Tibial artery (tissue), 4 donors: Measurements from ENCODE around the gene INPP4B.

Experiments used
- DNase-seq, 2 donors: peaks; one replicate each; pipeline ENCODE4 v3.0.0-alpha.2; 2019
- H3K27ac ChIP-seq, 2 donors: fragments of 200-600 bp; sonication (generic) in 1 of 2; 1 replicate in 1 of 2; 2 replicates in 1 of 2; pipeline ENCODE4 v1.5.1; 2018 to 2019; ENCODE audit warnings: mild to moderate bottlenecking in 1 of 2
- H3K27me3 ChIP-seq, 2 donors: fragments of 200-600 bp; sonication (generic) in 1 of 2; one replicate each; pipeline versions ENCODE4 v1.5.1 to v1.6.0; 2016 to 2019
- H3K36me3 ChIP-seq, 3 donors: fragments of 200-600 bp; sonication (generic) in 2 of 3; one replicate each; pipeline ENCODE4 v1.5.1; 2016 to 2019; ENCODE audit warnings: mild to moderate bottlenecking in 2 of 3
- H3K4me1 ChIP-seq, 4 donors: fragments of 200-600 bp; sonication (generic) in 2 of 4; 1 replicate in 3 of 4; 2 replicates in 1 of 4; pipeline ENCODE4 v1.5.1; 2016 to 2019
- H3K4me3 ChIP-seq, 2 donors: fragments of 200-600 bp; sonication (generic) in 1 of 2; 1 replicate in 1 of 2; 2 replicates in 1 of 2; pipeline ENCODE4 v1.5.1; 2018 to 2019; ENCODE audit warnings: mild to moderate bottlenecking in 2 of 2
- H3K9me3 ChIP-seq, 3 donors: fragments of 200-600 bp; sonication (generic) in 1 of 3; one replicate each; pipeline ENCODE4 v1.5.1; 2016 to 2019
- intact Hi-C: fragments of 100-400 bp; cut with DNase I; formaldehyde crosslinking; loops from one replicate; pipeline ENCODE4 v1.15.0; 2023; ENCODE audit warnings: low total_unique reads
- TF ChIP-seq, protein P1 (sequence below), 2 experiments: fragments of 200-600 bp in 1 of 2; fragments of 450-650 bp in 1 of 2; IDR thresholded peaks; one replicate each; pipeline ENCODE4 v1.5.1; 2017 to 2019; ENCODE audit warnings: antibody characterized with exemption in 2 of 2, mild to moderate bottlenecking in 1 of 2, moderate library complexity in 1 of 2

Gene INPP4B

DNA sequence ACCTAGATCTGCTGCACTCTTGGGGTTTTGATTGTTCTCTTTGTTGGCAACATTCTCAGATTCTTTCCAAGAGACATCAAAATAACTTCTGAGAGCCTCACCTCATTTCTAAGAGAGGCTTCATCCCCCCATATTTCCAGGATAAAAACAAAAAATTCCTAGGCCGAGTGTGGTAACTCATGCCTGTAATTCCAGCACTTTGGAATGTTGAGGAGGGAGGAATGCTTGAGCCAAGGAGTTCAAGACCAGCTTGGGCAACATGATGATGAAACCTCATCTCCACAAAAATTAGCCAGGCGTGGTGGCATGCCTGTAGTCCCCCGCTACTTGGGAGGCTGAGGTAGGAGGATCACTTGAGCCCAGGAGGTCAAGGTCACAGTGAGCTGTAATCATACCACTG is 477.0 kb downstream of the INPP4B start:
- no peak for DNase-seq
- H3K9me3 ChIP-seq, result no peaks in the 10 kb centered on the region
- H3K27me3 ChIP-seq, result no peaks in the 10 kb centered on the region
- TF ChIP-seq, protein P1, sequence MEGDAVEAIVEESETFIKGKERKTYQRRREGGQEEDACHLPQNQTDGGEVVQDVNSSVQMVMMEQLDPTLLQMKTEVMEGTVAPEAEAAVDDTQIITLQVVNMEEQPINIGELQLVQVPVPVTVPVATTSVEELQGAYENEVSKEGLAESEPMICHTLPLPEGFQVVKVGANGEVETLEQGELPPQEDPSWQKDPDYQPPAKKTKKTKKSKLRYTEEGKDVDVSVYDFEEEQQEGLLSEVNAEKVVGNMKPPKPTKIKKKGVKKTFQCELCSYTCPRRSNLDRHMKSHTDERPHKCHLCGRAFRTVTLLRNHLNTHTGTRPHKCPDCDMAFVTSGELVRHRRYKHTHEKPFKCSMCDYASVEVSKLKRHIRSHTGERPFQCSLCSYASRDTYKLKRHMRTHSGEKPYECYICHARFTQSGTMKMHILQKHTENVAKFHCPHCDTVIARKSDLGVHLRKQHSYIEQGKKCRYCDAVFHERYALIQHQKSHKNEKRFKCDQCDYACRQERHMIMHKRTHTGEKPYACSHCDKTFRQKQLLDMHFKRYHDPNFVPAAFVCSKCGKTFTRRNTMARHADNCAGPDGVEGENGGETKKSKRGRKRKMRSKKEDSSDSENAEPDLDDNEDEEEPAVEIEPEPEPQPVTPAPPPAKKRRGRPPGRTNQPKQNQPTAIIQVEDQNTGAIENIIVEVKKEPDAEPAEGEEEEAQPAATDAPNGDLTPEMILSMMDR (IDR thresholded peaks at IDR 0.05), result no peak
- H3K4me3 ChIP-seq, result no peak overlapping the region
- H3K4me1 ChIP-seq, result peaks cover 0 to 27% (median 9%) of the 10 kb centered on the region in 4 donors
- H3K27ac ChIP-seq, result no peak overlapping the region
- intact Hi-C loops, result no loop called here
- H3K36me3 ChIP-seq, result no peaks in the 10 kb centered on the region

DNA sequence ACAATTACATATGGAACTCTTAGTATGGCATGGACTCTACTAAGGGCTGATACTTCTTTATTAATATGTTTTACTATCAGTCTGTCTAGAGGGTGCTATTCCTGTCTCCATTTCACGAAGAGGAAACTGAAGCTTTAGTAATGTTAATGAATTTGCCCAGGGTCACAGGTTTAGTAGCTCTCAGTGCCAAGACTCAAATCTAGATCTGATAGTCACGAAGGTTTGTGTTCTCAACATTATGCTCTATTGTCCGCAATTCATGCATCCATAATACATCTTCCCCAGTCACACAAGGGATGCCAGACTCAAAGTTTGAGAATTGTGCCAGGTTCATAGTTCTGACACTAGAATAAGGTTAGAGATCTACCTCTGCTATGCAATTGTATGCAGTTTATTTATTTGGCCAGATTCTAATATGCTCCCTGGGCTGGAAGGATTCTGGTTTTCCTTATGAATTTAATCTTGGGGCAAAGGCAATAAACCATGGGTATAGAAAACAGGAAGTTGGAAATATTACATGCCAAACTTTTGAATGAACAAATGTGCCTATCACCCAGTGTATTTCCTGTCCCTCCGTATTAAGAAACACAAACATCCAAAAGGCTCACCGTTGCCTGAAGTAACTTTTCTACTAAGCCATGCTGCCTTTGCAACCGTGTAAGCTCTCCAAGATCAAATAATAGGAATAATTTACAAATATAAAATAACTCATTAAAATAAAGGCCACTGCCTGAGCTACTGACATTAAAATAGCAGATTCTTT is 478.5 kb downstream of the INPP4B start:
- no peak overlapping the region for H3K27ac ChIP-seq
- intact Hi-C loops, result no loop called here
- H3K4me3 ChIP-seq, result no peak overlapping the region
- TF ChIP-seq, protein P1 (IDR thresholded peaks at IDR 0.05), result no peak
- H3K36me3 ChIP-seq, result no peaks in the 10 kb centered on the region
- no peaks in the 10 kb centered on the region for H3K27me3 ChIP-seq
- no peaks in the 10 kb centered on the region for H3K9me3 ChIP-seq
- peaks cover 0 to 11% (median under 1%) of the 10 kb centered on the region in 4 donors for H3K4me1 ChIP-seq
- DNase-seq, result no peak

DNA sequence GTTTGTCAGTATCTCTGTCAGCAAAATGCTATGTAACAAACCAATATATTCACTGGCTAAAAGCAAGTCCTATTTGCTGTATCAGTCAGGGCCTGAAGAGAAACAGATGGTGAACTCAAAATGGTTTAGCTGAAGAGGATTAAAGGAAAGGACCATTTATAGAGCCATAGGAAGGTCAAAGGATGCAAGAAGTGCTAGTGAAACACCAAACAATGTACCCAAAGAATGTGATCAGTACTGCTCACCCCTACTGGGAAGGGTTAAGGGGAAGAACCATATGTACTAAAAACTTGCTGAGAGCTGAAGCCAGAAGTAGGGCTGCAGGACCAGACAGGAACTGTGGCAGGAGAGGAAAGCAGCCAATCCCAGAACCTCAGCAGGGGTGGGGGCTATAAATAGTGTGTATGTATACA is 479.3 kb downstream of the INPP4B start:
- intact Hi-C loops, result no loop called here
- Histone ChIP-seq H3K27me3 (no peaks in the 10 kb centered on the region), H3K4me1 (peaks cover 0 to 5% (median 0%) of the 10 kb centered on the region in 4 donors), H3K27ac (no peak overlapping the region), H3K36me3 (no peaks in the 10 kb centered on the region), H3K4me3 (no peak overlapping the region), H3K9me3 (no peaks in the 10 kb centered on the region)
- TF ChIP-seq, protein P1 (IDR thresholded peaks at IDR 0.05), result no peak
- no peak for DNase-seq

DNA sequence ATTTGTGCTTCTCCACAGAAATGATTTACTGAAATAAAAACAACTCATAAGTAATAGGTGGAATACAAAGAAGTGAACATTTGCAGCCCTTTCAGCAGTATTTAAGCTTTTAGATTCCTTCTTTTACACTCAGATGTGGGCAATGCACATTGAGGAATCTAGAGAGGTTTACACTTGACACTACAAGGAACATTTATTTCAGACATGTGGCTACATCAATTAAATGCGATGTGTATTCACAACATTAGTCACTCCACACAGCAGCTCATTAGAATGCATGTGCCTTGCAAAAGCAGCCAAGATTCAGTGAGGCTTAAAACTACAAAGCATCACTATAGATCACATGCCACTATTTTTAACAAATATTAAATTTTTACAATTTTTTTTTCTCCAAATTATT is 480.7 kb downstream of the INPP4B start:
- intact Hi-C loops, result no loop called here
- DNase-seq, result no peak
- Histone ChIP-seq H3K4me1 (peaks cover 0 to 5% (median 0%) of the 10 kb centered on the region in 4 donors), H3K9me3 (no peaks in the 10 kb centered on the region), H3K27ac (no peak overlapping the region), H3K27me3 (no peaks in the 10 kb centered on the region), H3K4me3 (no peak overlapping the region), H3K36me3 (no peaks in the 10 kb centered on the region)
- TF ChIP-seq, protein P1 (IDR thresholded peaks at IDR 0.05), result no peak

DNA sequence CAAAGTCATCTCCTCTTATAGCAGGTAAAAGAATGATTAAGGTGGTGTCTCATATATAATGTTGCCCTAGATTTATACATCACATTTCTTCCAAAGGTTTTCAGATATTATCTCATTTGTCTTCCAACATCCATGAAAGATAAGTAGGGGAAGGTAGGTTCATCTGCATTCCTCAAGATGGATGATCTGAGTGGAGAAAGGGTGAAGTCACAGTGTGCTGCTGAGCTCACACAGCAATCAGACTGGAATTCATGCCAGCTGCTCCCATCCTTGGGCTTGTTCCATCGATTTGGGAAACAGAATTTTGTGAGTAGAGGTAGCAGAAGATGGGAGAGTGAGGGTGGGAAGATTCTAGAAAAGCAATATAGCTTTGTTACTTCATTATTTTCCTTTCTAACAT is 482.4 kb downstream of the INPP4B start:
- intact Hi-C loops, result no loop called here
- H3K27ac ChIP-seq, result no peak overlapping the region
- no peaks in the 10 kb centered on the region for H3K9me3 ChIP-seq
- no peaks in the 10 kb centered on the region for H3K27me3 ChIP-seq
- DNase-seq, result no peak
- H3K4me1 ChIP-seq, result peaks cover 0 to 5% (median 0%) of the 10 kb centered on the region in 4 donors
- no peaks in the 10 kb centered on the region for H3K36me3 ChIP-seq
- H3K4me3 ChIP-seq, result no peak overlapping the region
- TF ChIP-seq, protein P1 (IDR thresholded peaks at IDR 0.05), result no peak
